GM19043 (cell line): Measurements from ENCODE around the gene BAIAP2L1.
"Not testable (repeated sequence)": the region's sequence is repeated elsewhere in the genome, so short reads cannot be mapped to it uniquely, and the experiment has no call there.

ENCODE experiments used
- ATAC-seq: cut with Tn5 transposase; IDR thresholded peaks from one replicate; pipeline ENCODE4 v1.9.1; 2021; ENCODE audit warnings: low read depth; ENCODE audit not compliant: unreplicated experiment

BAIAP2L1 gene

GRCh38 chr7:98399462-98399861, 1.4 kb downstream of the BAIAP2L1 start:
- ATAC-seq: no peak

GRCh38 chr7:98398567-98399372, 2.1 kb downstream of the BAIAP2L1 start:
- no peak for ATAC-seq

DNA sequence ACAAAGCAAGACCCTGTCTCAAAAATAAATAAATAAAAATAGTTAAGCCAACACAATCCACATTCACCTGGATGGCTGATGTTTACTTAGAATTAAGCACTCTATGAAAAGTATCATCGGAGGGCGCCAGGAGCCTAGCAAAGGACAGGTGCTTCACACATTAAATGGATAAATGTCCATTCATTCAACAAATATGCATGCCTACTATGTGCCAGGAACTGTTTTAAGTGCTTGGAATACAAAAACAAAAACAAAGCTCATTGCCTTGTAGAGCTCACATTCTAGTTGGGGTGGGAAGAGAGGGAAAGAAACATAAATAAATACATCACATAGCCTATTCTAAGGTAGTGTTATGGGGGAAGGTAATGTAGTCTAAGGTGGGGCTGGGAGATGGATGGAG, 4.1 kb downstream of the BAIAP2L1 start:
- ATAC-seq: no peak

- ATAC-seq: no peak
Observed at GRCh38 chr7:98395951-98396350, 4.9 kb downstream of the BAIAP2L1 start.

DNA sequence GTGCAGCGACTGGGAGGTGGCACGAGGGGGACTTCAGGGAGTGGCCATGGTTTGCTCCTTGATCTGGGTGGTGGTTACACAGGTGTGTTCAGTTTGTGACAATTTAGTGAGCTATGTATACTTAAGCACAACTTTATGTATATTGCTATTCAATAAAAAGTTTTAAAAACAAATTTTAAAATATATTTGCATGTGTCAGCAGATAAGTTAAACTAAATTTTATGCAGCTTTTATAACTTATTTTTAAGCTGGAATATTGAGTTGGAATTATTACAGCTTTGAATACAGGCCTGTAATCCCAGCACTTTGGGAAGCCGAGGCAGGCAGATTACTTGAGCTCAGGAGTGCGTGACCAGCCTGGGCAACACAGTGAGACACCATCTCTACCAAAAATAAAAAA, 5.4 kb downstream of the BAIAP2L1 start:
- ATAC-seq: no peak

- ATAC-seq: no peak
Observed at GRCh38 chr7:98394377-98394836, 6.5 kb downstream of the BAIAP2L1 start.

DNA sequence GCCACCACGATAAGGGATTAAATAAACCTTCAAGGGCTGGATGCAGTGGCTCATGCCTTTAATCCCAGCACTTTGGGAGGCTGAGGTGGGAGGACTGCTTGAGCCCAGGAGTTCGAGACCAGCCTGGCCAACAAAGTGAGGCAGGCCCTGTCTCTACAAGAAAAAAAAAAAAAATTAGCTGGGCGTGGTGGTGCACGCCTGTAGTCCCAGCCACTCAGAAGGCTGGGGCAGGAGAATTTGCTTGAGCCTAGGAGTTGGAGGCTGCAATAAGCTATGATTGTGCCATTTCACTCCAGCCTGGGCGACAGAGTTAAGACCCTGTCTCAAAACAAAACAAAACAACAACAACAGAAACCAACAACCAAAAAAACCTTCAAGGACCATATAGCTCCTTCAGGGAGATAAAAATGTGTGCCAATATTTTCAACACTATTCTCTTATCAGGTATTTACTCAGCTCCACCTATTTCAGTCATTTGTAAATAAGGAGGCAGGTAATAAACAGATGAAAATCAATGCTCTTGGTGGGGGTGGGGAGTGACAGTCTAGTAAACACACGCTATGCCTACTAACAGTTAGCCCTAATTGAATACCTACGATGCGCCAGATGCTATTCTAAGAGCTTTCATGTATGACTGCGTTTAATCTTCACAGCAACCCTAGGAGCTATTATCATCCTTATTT, 13.2 kb downstream of the BAIAP2L1 start:
- ATAC-seq: no peak

DNA sequence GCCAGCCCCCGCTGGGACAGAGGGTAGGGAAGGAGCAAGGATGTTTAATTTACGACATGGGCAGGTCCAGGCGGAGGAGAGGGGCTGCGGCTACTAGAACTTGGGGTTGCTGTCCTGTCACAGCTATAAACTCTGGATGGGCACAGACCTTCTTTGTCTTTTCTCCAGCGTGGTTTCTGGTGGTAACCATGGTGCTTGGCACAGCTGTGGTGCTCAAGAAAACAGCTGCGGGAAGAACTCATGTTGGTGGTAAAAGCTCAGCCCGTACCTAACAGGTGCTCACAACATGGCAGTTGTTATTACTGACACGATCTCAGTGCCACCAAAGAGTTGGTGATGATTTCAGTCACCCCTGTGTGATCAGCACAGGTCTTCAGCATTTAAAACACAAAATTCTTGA, 13.8 kb downstream of the BAIAP2L1 start:
- no peak for ATAC-seq

GRCh38 chr7:98385532-98385931, 15.4 kb downstream of the BAIAP2L1 start:
- ATAC-seq: not testable (repeated sequence)

DNA sequence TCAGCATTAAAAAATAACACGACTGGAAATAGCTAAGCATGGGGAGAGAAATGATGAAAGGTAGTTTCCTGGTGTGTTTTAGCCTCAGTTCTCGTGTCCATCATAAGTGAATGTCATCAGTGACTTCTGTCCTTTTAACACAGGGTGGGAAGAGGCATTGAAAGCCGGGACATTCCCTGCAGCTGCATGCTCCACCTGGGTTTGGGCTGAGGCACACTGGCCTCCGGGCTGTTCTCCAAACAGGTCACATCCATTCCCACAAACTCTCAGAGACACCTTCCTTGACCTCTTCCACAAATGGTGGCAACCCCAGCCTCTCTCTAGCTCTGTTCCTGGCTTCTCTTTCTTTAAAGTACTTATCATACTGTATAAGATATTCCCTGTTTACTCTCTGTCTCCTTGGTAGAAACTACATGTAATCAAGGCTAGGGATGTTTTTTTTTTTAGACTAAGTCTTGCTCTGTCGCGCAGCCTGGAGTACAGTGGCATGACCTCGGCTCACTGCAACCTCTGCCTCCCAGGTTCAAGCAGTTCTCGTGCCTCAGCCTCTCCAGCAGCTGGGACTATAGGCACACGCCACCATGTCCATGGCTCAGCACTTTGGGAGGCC, 22.6 kb downstream of the BAIAP2L1 start:
- ATAC-seq: no peak

- ATAC-seq: no peak
Observed at GRCh38 chr7:98376711-98377110, 24.2 kb downstream of the BAIAP2L1 start.

DNA sequence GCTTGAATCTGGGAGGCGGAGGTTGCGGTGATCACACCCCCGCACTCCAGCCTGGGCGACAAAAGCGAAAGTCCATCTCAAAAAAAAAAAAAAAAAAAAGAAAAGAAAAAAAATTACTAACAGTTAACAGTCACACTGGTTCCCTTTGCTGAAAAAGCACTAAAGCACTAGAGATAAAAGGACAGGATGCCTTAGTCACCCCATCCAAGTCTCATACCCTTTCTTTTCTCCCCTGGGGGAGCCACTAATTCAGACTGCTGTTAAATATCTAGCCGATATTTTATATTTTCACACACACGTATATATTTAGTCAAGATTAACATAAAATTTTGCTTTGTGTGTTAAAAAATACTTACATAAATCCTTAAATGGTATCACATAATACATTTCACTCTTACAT, 25.2 kb downstream of the BAIAP2L1 start:
- no peak for ATAC-seq

DNA sequence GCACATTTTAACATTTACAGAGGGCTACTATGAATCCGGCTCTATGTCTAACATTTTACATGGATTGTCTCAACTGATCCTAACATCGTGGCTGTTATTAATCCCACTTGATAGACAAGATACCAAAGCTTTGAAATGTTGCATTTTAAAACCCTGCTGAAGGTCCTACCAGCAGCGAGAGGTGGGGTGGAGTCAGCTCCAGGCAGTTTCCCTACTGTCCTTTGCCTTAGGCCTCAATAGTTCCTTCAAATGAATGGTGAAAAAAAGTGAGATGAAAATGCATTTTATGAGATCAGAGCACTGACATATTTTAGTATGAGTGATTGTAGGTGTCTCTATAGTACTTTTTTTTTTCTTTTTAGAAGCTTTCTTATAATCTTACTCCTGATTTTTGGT, 26.6 kb downstream of the BAIAP2L1 start:
- ATAC-seq: no peak

GRCh38 chr7:98372993-98373392, 27.9 kb downstream of the BAIAP2L1 start:
- no peak for ATAC-seq

DNA sequence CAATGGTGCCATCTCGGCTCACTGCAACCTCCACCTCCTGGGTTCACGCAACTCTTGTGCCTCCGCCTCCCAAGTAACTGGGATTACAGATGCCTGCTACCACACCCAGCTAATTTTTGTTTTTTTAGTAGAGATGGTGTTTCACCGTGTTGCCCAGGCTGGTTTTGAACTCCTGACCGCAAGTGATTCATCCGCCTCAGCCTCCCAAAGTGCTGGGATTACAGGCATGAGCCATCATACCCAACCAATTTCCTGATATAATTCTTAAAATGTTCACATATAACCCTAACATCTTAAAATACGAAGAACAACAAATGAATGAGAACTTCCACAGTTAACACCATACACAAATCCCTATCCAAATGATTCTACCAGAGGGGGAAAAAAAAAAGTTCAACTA, 31.2 kb downstream of the BAIAP2L1 start:
- no peak for ATAC-seq

- ATAC-seq: no peak
Observed at GRCh38 chr7:98368716-98369115, 32.2 kb downstream of the BAIAP2L1 start.

GRCh38 chr7:98366562-98366938, 34.3 kb downstream of the BAIAP2L1 start:
- no peak for ATAC-seq

DNA sequence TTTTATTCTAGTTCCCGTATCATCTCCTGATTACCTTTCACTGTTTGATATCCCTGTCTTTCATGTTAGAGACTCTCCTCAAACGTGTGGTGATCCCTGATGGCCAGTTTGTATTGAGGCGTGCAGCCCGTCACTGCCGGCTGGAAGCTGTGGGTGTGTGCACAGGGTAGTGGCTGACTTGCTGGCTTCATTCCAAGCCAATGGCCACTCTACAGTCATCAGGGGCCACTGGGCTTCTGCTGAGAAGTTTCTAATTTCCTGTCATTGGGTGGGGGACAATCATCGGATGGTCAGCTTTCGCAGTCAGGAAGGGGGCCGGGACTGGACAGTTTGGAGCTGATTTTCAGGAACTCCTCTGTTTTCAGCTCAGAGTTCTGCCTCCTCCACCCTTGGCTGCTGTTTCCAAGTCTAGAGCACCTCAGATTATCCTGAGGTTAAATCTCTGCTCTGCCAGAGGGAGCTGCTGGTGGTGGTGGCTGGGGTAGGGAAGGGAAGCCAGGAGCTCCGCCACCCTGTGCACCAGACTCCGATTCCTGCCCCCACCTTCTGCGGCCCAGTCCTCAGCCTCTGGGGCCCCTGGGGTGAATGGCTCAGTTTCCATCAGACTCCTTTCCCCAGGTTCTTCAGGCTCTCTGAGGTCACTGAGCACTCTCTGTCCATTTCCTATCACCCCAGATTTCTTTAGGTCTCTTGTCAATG, 34.9 kb downstream of the BAIAP2L1 start:
- ATAC-seq: no peak

DNA sequence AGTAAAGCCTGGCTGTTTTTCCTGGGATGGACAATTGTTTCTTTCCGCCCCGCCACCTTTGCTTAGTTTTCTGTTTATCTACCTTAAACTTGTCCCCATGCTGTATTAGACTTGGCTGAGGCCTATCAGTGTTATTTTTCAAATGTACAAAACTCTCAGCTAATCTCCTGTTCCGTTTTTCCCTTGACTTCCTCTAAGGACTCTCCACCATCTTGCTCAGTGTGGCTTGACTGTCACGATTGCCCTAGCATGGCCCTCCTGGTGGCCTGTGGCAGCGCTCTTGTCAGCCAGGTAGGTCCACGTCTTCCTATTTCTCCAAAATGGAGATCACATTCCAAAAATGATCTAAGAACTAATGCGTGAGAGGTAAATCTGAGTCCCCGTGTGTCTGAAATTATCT, 36.7 kb downstream of the BAIAP2L1 start:
- ATAC-seq: no peak

GRCh38 chr7:98362517-98362916, 38.4 kb downstream of the BAIAP2L1 start:
- no peak for ATAC-seq
